C4-2B (cell line): ENCODE results near the gene TRIO.

ENCODE experiments used
- CTCF ChIP-seq: fragments of 450-650 bp; conservative IDR thresholded peaks from 2 replicates; pipeline ENCODE4 v1.5.1; 2017; ENCODE audit warnings: mild to moderate bottlenecking
- ZFX ChIP-seq: fragments of 450-650 bp; IDR thresholded peaks from 2 replicates; pipeline ENCODE4 v1.6.1; 2017

GRCh38 chr5:14421851-14422250 lies 278.7 kb downstream of the TRIO start:
- no peak for TF ChIP-seq CTCF
- TF ChIP-seq ZFX = no peak
